ENCODE data around the gene IER5.

Gene IER5

DNA sequence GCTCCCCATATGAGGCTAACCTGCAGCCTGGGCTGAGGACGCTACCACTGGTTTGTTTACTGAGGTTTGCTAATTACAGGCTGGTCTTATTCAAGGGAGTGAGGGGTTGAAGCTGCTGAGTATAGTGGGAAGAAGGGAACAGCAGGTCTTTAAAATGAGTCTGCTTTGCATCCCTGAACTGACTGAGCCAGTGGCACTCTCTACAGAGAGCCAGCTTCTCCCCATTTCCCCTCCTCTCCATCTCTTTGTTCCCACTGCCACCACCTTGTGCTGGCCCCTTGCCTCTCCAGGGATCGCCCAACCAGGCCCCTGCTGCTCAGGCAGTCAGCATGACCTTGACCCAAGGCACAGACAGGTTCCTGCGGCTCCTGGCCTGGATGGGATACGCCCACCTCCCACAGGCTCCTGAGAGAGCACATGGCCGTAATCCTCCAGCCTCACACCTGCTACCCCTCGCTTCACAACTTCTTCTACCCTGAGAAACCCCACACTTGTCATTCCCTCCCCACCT, 45.0 kb downstream of the IER5 start:
- no peak overlapping the region for H3K27ac ChIP-seq (ENCODE audit: low read length)
- H3K9ac ChIP-seq (ENCODE audit: low read depth, low read length) = no peak overlapping the region
- no peaks in the 10 kb centered on the region for H3K36me3 ChIP-seq (ENCODE audit: insufficient read depth, low read depth, low read length)
- no peak overlapping the region for H3K4me3 ChIP-seq (ENCODE audit: low read length)
- no peaks in the 10 kb centered on the region for H3K9me3 ChIP-seq (ENCODE audit: insufficient read depth, low read depth, low read length)
- H3K4me1 ChIP-seq (ENCODE audit: insufficient read depth, low read length) = peaks cover 18% of the 10 kb centered on the region; the same call in 1 of the 2 replicates
- H3K27me3 ChIP-seq (ENCODE audit: insufficient read depth, low read length) = no peaks in the 10 kb centered on the region; the same call in 1 of the 2 replicates

DNA sequence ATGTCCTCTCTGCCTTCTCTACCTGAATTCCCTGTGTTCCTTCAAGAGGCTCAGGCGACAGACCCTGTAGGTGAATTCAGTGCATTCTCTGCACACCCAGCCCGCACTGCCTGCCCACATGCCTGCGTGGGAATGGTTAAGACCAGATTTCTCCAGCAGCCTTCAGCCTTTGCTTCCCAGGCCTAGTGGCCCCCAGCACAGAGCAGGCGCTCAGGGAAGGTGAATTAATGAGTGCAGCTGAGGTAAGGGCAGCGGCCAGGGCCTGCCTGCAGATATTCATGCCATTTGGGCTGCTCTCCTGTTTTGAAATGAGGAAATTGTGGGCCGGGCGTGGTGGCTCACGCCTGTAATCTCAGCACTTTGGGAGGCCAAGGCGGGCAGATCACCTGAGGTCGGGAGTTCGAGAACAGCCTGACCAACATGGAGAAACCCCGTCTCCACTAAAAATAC, 45.5 kb downstream of the IER5 start:
- no peak overlapping the region for H3K9ac ChIP-seq (ENCODE audit: low read depth, low read length)
- peaks cover 15% of the 10 kb centered on the region; the same call in 1 of the 2 replicates for H3K4me1 ChIP-seq (ENCODE audit: insufficient read depth, low read length)
- no peaks in the 10 kb centered on the region for H3K36me3 ChIP-seq (ENCODE audit: insufficient read depth, low read depth, low read length)
- H3K4me3 ChIP-seq (ENCODE audit: low read length) = no peak overlapping the region
- H3K27me3 ChIP-seq (ENCODE audit: insufficient read depth, low read length) = no peaks in the 10 kb centered on the region; the same call in 1 of the 2 replicates
- no peak overlapping the region for H3K27ac ChIP-seq (ENCODE audit: low read length)
- no peaks in the 10 kb centered on the region for H3K9me3 ChIP-seq (ENCODE audit: insufficient read depth, low read depth, low read length)

DNA sequence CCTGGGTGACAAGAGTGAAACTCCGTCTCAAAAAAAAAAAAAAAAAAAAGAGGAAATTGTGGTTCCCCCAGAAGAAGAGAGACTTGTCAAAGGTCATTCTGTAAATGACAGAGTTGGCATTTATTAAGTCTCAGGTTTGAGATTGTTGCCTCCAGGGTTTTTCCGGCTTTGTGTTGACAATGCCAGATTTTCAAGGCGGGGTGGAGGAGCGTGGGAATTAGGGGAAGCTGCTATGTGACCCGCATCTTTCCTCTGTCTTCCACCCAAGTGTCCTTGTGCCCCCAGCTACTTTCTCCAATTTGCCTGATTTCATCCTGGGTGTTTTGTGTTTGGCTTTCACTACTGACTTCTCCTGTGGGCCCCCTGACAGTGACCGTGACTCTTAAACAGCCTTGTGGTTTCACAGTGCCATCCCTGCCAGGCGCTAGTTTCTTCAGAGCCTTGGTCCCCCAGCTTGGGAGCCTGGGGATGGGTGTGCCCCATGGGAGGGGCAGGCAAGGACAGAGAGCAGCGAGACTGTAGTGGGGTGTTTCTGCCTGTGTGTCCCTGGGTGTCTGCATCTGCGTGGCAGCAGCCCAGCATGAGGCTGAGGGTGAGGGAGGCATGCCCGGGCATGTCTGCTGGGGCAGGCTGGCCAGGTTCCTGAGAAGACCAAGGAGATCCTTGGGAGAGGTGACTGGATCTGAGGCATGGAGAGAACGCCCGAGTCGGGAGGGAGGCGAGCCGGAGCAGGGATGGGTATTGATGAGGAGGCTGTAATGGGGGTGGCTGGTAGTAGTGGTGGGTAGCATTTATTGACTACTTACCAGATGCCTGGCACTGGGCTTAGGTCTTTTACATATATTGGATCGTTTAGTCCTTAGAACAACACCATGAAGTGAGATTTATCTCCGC, 46.3 kb downstream of the IER5 start:
- Histone ChIP-seq H3K9ac (ENCODE audit: low read depth, low read length) (0 out of 2 replicates have a peak overlapping the region, but pooled peaks have one; percentile 13), H3K27me3 (ENCODE audit: insufficient read depth, low read length) (no peaks in the 10 kb centered on the region; the same call in 1 of the 2 replicates), H3K4me3 (ENCODE audit: low read length) (no peak overlapping the region), H3K27ac (ENCODE audit: low read length) (no peak overlapping the region), H3K9me3 (ENCODE audit: insufficient read depth, low read depth, low read length) (no peaks in the 10 kb centered on the region), H3K4me1 (ENCODE audit: insufficient read depth, low read length) (peaks cover 8% of the 10 kb centered on the region; the same call in 1 of the 2 replicates), H3K36me3 (ENCODE audit: insufficient read depth, low read depth, low read length) (no peaks in the 10 kb centered on the region)

DNA sequence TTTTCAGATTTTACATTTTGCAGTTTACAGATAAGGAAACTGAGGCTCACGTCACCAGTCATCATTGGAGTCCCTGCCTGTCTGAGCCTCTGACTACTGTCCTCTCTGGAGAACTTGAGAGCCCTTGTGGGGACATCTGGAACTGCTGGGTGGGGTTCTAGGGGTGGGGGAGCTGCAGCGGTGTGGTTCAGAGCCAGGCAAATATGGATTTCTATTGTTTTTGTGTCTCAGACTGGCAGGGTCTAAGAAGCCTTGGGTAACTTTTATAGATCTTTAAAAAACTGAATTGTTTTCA, 46.9 kb downstream of the IER5 start:
- no peak overlapping the region for H3K27ac ChIP-seq (ENCODE audit: low read length)
- no peak overlapping the region for H3K4me3 ChIP-seq (ENCODE audit: low read length)
- peaks cover 3% of the 10 kb centered on the region; the same call in 1 of the 2 replicates for H3K4me1 ChIP-seq (ENCODE audit: insufficient read depth, low read length)
- no peaks in the 10 kb centered on the region for H3K27me3 ChIP-seq (ENCODE audit: insufficient read depth, low read length)
- H3K36me3 ChIP-seq (ENCODE audit: insufficient read depth, low read depth, low read length) = no peaks in the 10 kb centered on the region
- no peaks in the 10 kb centered on the region for H3K9me3 ChIP-seq (ENCODE audit: insufficient read depth, low read depth, low read length)
- H3K9ac ChIP-seq (ENCODE audit: low read depth, low read length) = no peak overlapping the region

DNA sequence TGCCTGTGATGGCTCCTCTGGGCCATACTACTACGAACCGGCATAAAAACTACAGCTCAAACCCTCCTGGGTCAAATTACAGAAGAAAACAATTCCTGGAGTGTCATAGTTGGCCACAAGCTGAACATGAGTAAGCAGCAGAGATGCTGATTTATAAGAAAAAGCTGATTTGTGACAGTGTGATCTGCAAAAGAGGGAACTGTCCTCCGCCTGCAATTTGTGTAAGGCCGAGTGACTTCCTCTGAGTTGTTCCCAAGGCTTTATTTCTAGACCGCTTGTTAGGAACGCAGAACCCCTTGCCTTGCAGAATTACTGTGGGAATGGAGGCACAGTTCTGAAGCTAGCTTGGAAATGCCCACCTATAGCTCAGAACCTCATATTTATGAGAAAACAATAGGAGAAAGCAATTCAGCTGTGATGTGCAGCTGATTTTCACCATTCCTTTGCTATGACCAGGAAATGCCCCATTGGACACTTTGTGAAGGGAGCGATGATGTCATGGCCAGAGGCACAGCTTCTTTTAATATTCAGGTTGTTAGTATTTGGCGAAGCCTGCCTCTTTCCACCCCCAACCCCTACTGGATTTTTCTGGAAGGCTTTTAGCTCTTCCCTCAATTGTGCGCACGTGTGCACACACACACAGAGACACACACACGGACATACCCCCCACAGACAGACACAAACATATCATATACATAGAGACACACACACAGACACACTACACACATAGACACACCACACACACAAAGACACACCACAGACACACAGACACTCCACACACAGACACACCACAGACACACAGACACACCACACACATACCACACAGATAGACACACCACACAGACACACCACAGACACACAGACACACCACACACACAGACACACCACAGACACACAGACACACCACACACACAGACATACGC, 47.6 kb downstream of the IER5 start:
- no peak overlapping the region for H3K27ac ChIP-seq (ENCODE audit: low read length)
- no peaks in the 10 kb centered on the region for H3K9me3 ChIP-seq (ENCODE audit: insufficient read depth, low read depth, low read length)
- H3K9ac ChIP-seq (ENCODE audit: low read depth, low read length) = no peak overlapping the region
- peaks cover 3% of the 10 kb centered on the region; the same call in 1 of the 2 replicates for H3K4me1 ChIP-seq (ENCODE audit: insufficient read depth, low read length)
- H3K36me3 ChIP-seq (ENCODE audit: insufficient read depth, low read depth, low read length) = no peaks in the 10 kb centered on the region
- H3K4me3 ChIP-seq (ENCODE audit: low read length) = no peak overlapping the region
- H3K27me3 ChIP-seq (ENCODE audit: insufficient read depth, low read length) = no peaks in the 10 kb centered on the region

GRCh38 chr1:181136738-181137122, 48.2 kb downstream of the IER5 start:
- Histone ChIP-seq H3K9ac (ENCODE audit: low read depth, low read length) (no peak overlapping the region), H3K4me1 (ENCODE audit: insufficient read depth, low read length) (peaks cover 3% of the 10 kb centered on the region; the same call in 1 of the 2 replicates)

GRCh38 chr1:181137217-181137743, 48.8 kb downstream of the IER5 start:
- peaks cover 3% of the 10 kb centered on the region; the same call in 1 of the 2 replicates for H3K4me1 ChIP-seq (ENCODE audit: insufficient read depth, low read length)

More at GRCh38 chr1:181136738-181137122, 48.2 kb downstream of the IER5 start:
- H3K9me3 ChIP-seq (ENCODE audit: insufficient read depth, low read depth, low read length) = no peaks in the 10 kb centered on the region
- H3K27me3 ChIP-seq (ENCODE audit: insufficient read depth, low read length) = peaks cover 2% of the 10 kb centered on the region; the same call in 1 of the 2 replicates
- no peak overlapping the region for H3K27ac ChIP-seq (ENCODE audit: low read length)
- H3K4me3 ChIP-seq (ENCODE audit: low read length) = no peak overlapping the region
- H3K36me3 ChIP-seq (ENCODE audit: insufficient read depth, low read depth, low read length) = no peaks in the 10 kb centered on the region

DNA sequence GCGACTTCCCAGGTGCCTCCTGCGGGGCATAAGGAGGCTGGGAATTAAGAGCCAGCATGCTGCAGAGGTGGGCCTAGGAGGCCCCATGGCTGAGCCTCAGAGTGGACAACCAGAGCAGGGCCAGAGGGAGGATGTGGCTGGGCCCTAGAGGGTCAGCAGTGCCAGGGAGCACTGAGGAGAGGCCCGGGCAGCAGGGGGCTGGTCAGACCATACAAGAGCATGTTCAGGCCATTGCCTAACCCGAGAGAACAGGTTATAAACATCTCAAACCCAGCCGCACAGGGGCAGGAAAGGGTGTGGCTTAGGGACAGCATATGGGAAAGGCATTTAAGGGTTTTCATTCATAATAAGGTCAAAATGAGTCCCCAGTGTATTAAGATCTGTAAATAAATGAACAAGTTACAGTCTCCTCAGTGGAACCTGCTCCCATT, 51.1 kb downstream of the IER5 start:
- H3K27ac ChIP-seq (ENCODE audit: low read length) = no peak overlapping the region
- H3K4me1 ChIP-seq (ENCODE audit: insufficient read depth, low read length) = no peaks in the 10 kb centered on the region
- peaks cover 12% of the 10 kb centered on the region for H3K27me3 ChIP-seq (ENCODE audit: insufficient read depth, low read length)
- H3K9me3 ChIP-seq (ENCODE audit: insufficient read depth, low read depth, low read length) = no peaks in the 10 kb centered on the region
- no peak overlapping the region for H3K4me3 ChIP-seq (ENCODE audit: low read length)
- H3K9ac ChIP-seq (ENCODE audit: low read depth, low read length) = no peak overlapping the region
- H3K36me3 ChIP-seq (ENCODE audit: insufficient read depth, low read depth, low read length) = no peaks in the 10 kb centered on the region

More at GRCh38 chr1:181137217-181137743, 48.8 kb downstream of the IER5 start:
- no peak overlapping the region for H3K9ac ChIP-seq (ENCODE audit: low read depth, low read length)
- peaks cover 7% of the 10 kb centered on the region; the same call in 1 of the 2 replicates for H3K27me3 ChIP-seq (ENCODE audit: insufficient read depth, low read length)
- no peak overlapping the region for H3K4me3 ChIP-seq (ENCODE audit: low read length)
- no peaks in the 10 kb centered on the region for H3K36me3 ChIP-seq (ENCODE audit: insufficient read depth, low read depth, low read length)
- H3K9me3 ChIP-seq (ENCODE audit: insufficient read depth, low read depth, low read length) = no peaks in the 10 kb centered on the region
- no peak overlapping the region for H3K27ac ChIP-seq (ENCODE audit: low read length)

DNA sequence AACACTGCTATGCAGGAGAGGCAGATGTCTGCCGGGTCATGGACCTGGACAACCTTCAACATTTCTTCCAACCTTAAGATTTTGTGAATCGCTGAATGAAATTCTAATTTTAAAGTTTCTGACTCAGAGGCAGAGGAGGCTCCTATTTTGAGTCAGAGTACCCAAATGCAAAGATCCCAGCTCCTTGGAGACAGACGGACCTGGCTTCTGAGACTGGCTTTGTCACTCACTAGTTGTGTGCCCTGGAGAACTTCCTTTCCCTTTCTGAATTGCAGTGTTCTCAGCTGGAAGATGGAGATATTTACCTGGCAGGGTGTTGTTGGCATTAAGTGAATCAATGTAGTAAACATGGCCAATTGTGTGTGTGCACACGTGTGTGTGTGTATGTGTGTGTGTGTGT, 51.9 kb downstream of the IER5 start:
- Histone ChIP-seq H3K4me1 (ENCODE audit: insufficient read depth, low read length) (no peaks in the 10 kb centered on the region), H3K36me3 (ENCODE audit: insufficient read depth, low read depth, low read length) (no peaks in the 10 kb centered on the region), H3K4me3 (ENCODE audit: low read length) (no peak overlapping the region), H3K27me3 (ENCODE audit: insufficient read depth, low read length) (peaks cover 12% of the 10 kb centered on the region), H3K9ac (ENCODE audit: low read depth, low read length) (no peak overlapping the region), H3K27ac (ENCODE audit: low read length) (no peak overlapping the region), H3K9me3 (ENCODE audit: insufficient read depth, low read depth, low read length) (no peaks in the 10 kb centered on the region)

DNA sequence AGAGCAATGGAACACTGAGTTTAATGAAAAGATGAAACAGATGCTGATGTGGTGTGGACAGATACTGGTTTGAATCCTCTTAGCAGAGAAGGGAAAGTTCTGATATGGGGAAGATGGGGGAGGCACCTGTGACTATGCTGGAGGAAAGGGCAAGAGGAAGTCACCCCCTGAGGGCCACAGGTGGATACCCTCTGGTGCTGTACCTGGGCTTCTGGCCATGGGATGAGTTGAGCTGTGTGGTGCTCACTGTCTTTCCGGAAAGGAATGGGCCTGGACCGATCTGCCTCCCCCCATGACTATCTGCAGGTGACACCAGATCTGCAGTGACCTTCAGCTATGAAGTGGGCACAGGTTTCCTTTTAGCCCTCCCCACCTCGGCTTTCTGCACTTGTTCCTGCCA, 52.4 kb downstream of the IER5 start:
- Histone ChIP-seq H3K9me3 (ENCODE audit: insufficient read depth, low read depth, low read length) (no peaks in the 10 kb centered on the region), H3K9ac (ENCODE audit: low read depth, low read length) (no peak overlapping the region), H3K27ac (ENCODE audit: low read length) (no peak overlapping the region), H3K4me1 (ENCODE audit: insufficient read depth, low read length) (no peaks in the 10 kb centered on the region), H3K36me3 (ENCODE audit: insufficient read depth, low read depth, low read length) (no peaks in the 10 kb centered on the region), H3K27me3 (ENCODE audit: insufficient read depth, low read length) (peaks cover 12% of the 10 kb centered on the region), H3K4me3 (ENCODE audit: low read length) (no peak overlapping the region)

DNA sequence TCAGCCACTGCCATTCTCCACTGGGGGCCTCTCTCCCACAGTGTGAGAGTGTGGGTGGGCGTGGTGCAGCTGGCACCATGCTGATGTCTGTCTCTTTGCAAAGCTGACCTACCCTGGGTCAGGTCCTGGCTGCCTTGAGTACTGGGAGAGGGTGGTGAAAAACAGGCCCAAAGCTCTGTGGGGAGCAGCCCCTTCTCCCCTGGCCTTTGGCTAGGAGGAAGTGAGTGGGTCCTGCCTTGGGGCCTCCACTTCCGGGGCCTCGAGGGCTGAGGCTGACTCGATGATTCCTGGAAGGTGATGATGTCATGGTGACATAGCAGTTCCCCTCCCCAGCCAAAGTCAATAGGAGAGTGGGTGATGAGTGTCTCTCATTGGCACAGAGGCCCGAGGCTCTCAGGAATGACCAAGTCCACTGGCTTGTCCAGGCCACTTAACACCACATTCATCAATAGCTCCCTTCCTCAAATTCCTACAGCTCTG, 53.0 kb downstream of the IER5 start:
- Histone ChIP-seq H3K4me3 (ENCODE audit: low read length) (no peak overlapping the region), H3K36me3 (ENCODE audit: insufficient read depth, low read depth, low read length) (no peaks in the 10 kb centered on the region), H3K27me3 (ENCODE audit: insufficient read depth, low read length) (peaks cover 12% of the 10 kb centered on the region), H3K27ac (ENCODE audit: low read length) (no peak overlapping the region), H3K4me1 (ENCODE audit: insufficient read depth, low read length) (no peaks in the 10 kb centered on the region), H3K9me3 (ENCODE audit: insufficient read depth, low read depth, low read length) (no peaks in the 10 kb centered on the region), H3K9ac (ENCODE audit: low read depth, low read length) (no peak overlapping the region)

Data from iPS-20b (cell line).